22Rv1 (cell line): Measurements from ENCODE around the gene MISFA.

ENCODE experiments used
- CTCF ChIP-seq: fragments of 450-650 bp; IDR thresholded peaks from 2 replicates; pipeline ENCODE4 v1.5.1; 2017; ENCODE audit warnings: mild to moderate bottlenecking
- ZFX ChIP-seq: fragments of 450-650 bp; IDR thresholded peaks from 2 replicates; pipeline ENCODE4 v1.6.1; 2017; ENCODE audit warnings: antibody characterized with exemption, borderline replicate concordance

GRCh38 chr11:18632841-18633240 is 33.3 kb downstream of the MISFA start:
- no peak for TF ChIP-seq CTCF
- no peak for TF ChIP-seq ZFX
